ENCODE results near the gene PIR. TPM values are rescaled to one million over a fixed set of nuclear protein-coding genes. Genes with fewer than 3 reads are reported as not detected.

The PIR gene
- total and polyA plus RNA-seq, 2 experiments from 2014 or later: 14.3 to 18.6 TPM

DNA sequence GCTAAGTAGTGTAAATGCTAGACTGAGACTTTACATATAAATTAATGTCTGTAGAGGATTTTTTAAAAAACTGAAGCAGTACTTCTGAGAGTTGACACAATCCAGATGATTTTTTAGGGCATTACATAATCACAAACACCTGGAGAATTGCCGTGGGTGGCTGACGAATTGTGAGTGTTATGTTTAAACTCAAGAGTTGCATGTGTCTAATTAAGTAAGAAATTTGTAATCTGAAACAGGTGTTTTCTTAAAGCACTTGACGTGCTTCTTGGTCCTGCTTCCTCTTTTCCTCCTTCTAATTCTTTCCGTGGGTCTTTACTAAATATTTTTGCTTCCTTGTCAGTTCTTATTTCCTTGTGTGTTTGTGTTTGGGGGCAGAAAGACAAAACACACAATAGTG is 27.8 kb downstream of the PIR start:
- Histone ChIP-seq H3K9me3 (ENCODE audit: low read depth) (no peaks in the 10 kb centered on the region), H2AFZ (no peak overlapping the region), H3K4me2 (peak overlapping the region; percentile 19), H3K79me2 (no peaks in the 10 kb centered on the region), H3K4me3 (no peak overlapping the region), H3K9me2 (replicated peaks; ENCODE audit: insufficient read depth) (no peaks in the 10 kb centered on the region), H3K27ac (peak overlapping the region; percentile 12), H3K36me3 (replicated peaks; ENCODE audit: insufficient read depth, low read depth) (no peaks in the 10 kb centered on the region), H3K4me1 (ENCODE audit: insufficient read depth) (peaks cover 11% of the 10 kb centered on the region), H4K20me1 (ENCODE audit: insufficient read depth, poor library complexity, severe bottlenecking) (no peaks in the 10 kb centered on the region), H3K27me3 (no peaks in the 10 kb centered on the region)
- TF ChIP-seq EZH2 (IDR thresholded peaks at IDR 0.05; ENCODE audit: borderline replicate concordance) (no peak), EZH2phosphoT487 (IDR thresholded peaks at IDR 0.05; ENCODE audit: low read depth, severe bottlenecking, unreplicated experiment) (no peak), CTCF (IDR thresholded peaks at IDR 0.05; ENCODE audit: poor library complexity) (no peak)
- 49% methylated on average over 4 of the region's 4 CpGs for WGBS (ENCODE audit: low lambda C conversion rate, missing lambda C conversion rate)
- DNase-seq (ENCODE audit: low spot score): no peak

- H3K9me3 ChIP-seq (ENCODE audit: low read depth): no peaks in the 10 kb centered on the region
- no peaks in the 10 kb centered on the region for H3K9me2 ChIP-seq (replicated peaks; ENCODE audit: insufficient read depth)
- no peaks in the 10 kb centered on the region for H3K27me3 ChIP-seq
- no peaks in the 10 kb centered on the region for H4K20me1 ChIP-seq (ENCODE audit: insufficient read depth, poor library complexity, severe bottlenecking)
- no peak overlapping the region for H3K27ac ChIP-seq
- TF ChIP-seq EZH2 (IDR thresholded peaks at IDR 0.05; ENCODE audit: borderline replicate concordance) (no peak), EZH2phosphoT487 (IDR thresholded peaks at IDR 0.05; ENCODE audit: low read depth, severe bottlenecking, unreplicated experiment) (no peak), CTCF (IDR thresholded peaks at IDR 0.05; ENCODE audit: poor library complexity) (no peak)
- no peak overlapping the region for H3K4me2 ChIP-seq
- H3K4me3 ChIP-seq: no peak overlapping the region
- no peak for DNase-seq (ENCODE audit: low spot score)
- H3K36me3 ChIP-seq (replicated peaks; ENCODE audit: insufficient read depth, low read depth): no peaks in the 10 kb centered on the region
- H2AFZ ChIP-seq: no peak overlapping the region
- H3K79me2 ChIP-seq: no peaks in the 10 kb centered on the region
- peaks cover 11% of the 10 kb centered on the region for H3K4me1 ChIP-seq (ENCODE audit: insufficient read depth)
Measured at GRCh38 chrX:15464704-15465103, 28.4 kb downstream of the PIR start.

- DNase-seq (ENCODE audit: low spot score): no peak
- WGBS (ENCODE audit: low lambda C conversion rate, missing lambda C conversion rate): 84% methylated on average over 1 of the region's 1 CpG
- Histone ChIP-seq H4K20me1 (ENCODE audit: insufficient read depth, poor library complexity, severe bottlenecking) (no peaks in the 10 kb centered on the region), H3K27me3 (no peaks in the 10 kb centered on the region), H3K9me2 (replicated peaks; ENCODE audit: insufficient read depth) (no peaks in the 10 kb centered on the region), H3K4me1 (ENCODE audit: insufficient read depth) (no peaks in the 10 kb centered on the region), H2AFZ (no peak overlapping the region), H3K4me2 (no peak overlapping the region), H3K4me3 (no peak overlapping the region), H3K27ac (no peak overlapping the region), H3K79me2 (no peaks in the 10 kb centered on the region), H3K36me3 (replicated peaks; ENCODE audit: insufficient read depth, low read depth) (no peaks in the 10 kb centered on the region), H3K9me3 (ENCODE audit: low read depth) (no peaks in the 10 kb centered on the region)
- TF ChIP-seq EZH2phosphoT487 (IDR thresholded peaks at IDR 0.05; ENCODE audit: low read depth, severe bottlenecking, unreplicated experiment) (no peak), EZH2 (IDR thresholded peaks at IDR 0.05; ENCODE audit: borderline replicate concordance) (no peak), CTCF (IDR thresholded peaks at IDR 0.05; ENCODE audit: poor library complexity) (no peak)
Measured at GRCh38 chrX:15451913-15452312, 41.2 kb downstream of the PIR start.

Measured in hepatocyte (in vitro differentiated cells).